Activated naive CD4-positive, alpha-beta T cell treated with anti-CD3 and anti-CD28 coated beads, Interleukin-2, amount 50 U/mL, for 72 hours (primary cell): Measurements from ENCODE around the gene SUFU. TPM values are rescaled to one million over a fixed set of nuclear protein-coding genes. Genes with fewer than 3 reads are reported as not detected.
A peak's percentile ranks its signal among the peaks of the same experiment; 100 is the strongest.

Source experiments
- ATAC-seq, 2 donors: fragments of 150-1000 bp; cut with Tn5 transposase; 2 replicates each; pipeline ENCODE4 v1.10.0; 2021; ENCODE audit warnings: mild to moderate bottlenecking in 2 of 2, moderate library complexity in 2 of 2
- DNase-seq, 2 donors: peaks; one replicate each; pipeline ENCODE4 v3.0.0; 2021 to 2022; ENCODE audit warnings: low spot score in 2 of 2
- H3K27ac Mint-ChIP-seq, 2 donors: one replicate each; pipeline ENCODE4 v1.8.0; 2022; ENCODE audit warnings: mild to moderate bottlenecking in 2 of 2, mixed read lengths in 2 of 2
- H3K36me3 Mint-ChIP-seq, 2 donors: one replicate each; pipeline ENCODE4 v1.8.0; 2022; ENCODE audit warnings: mixed read lengths in 2 of 2
- H3K9me3 Mint-ChIP-seq, 2 donors: one replicate each; pipeline ENCODE4 v1.8.0; 2022; ENCODE audit warnings: mixed read lengths in 2 of 2
- total RNA-seq, 2 donors: library from RNA; stranded (reverse); gene quantifications; one replicate each; pipeline ENCODE4 v1.2.3, GENCODE V29; 2022

Gene SUFU
- total RNA-seq, 2 donors from 2014 or later = 9.1 to 9.9 TPM

DNA sequence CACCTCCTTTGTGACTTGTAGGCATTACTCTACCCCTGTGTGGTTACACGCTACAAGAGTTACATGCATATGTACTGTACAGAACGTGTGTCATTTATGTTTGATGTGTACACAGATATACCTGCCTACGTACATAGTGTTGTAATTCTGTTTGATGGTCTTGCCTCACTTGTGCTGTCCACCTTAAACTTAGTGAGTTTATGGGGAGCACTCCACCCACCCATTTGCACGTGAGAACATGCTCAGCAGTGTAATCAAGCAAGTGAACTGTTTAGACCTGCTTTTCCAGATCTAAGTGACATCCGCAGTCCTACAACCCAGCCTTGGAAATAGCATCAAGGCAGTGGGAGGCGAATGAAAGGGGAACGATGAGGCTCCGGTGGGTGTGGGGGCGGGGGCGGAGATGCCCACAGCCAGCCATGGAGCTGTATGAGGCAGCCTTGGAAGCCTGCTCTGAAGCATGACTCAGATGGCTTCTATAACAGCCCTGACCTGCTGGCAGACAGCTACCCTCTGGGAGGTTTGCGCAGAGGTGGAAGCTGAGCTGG lies 52.1 kb downstream of the SUFU start:
- no peak for DNase-seq
- no peak for ATAC-seq
- Mint-ChIP-seq H3K9me3 (no peaks in the 10 kb centered on the region), H3K36me3 (no peaks in the 10 kb centered on the region), H3K27ac (no peak overlapping the region)

DNA sequence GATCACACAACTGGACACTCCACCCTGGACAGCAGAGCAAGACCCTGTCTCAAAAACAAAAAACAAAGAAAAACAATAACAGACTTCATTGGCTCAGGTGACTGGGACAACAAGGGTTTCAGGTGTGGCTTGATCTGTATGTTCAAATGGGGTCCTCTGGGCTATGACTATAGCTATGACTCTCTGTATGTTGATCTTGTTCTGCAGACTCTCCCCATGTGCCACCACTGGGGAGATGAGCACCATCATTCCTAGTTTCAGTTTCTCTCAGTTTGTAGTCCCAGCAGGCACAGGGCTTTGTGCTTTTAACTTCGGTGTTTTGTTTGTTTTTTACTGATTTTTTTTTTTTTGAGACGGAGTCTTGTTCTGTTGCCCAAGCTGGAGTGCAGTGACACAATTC lies 53.8 kb downstream of the SUFU start:
- Mint-ChIP-seq H3K27ac (peak overlapping the region; percentile 29 to 65), H3K36me3 (no peaks in the 10 kb centered on the region), H3K9me3 (no peaks in the 10 kb centered on the region)
- DNase-seq (no peak), ATAC-seq (peak; percentile 40 to 50)

DNA sequence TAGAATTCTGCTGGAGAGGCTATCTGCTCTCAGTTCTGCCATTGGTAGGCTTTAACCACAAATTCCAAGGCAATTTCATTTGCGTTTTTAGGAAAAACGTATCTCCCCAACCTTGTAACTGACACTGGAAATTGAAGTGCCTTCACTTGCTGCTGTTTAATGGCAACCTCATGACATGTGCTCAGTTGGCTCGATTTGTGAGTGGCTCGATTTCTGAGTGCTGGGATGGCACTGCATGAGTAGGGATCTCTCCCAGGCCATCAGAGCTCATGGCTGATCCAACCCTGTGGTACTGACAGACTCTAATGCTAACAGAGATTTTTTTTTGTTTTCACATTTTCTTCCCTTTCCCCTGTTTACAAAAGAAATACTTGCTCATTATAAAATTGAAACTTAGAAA lies 56.0 kb downstream of the SUFU start:
- DNase-seq (no peak), ATAC-seq (no peak)
- Mint-ChIP-seq H3K27ac (no peak overlapping the region), H3K9me3 (no peaks in the 10 kb centered on the region), H3K36me3 (no peaks in the 10 kb centered on the region)

DNA sequence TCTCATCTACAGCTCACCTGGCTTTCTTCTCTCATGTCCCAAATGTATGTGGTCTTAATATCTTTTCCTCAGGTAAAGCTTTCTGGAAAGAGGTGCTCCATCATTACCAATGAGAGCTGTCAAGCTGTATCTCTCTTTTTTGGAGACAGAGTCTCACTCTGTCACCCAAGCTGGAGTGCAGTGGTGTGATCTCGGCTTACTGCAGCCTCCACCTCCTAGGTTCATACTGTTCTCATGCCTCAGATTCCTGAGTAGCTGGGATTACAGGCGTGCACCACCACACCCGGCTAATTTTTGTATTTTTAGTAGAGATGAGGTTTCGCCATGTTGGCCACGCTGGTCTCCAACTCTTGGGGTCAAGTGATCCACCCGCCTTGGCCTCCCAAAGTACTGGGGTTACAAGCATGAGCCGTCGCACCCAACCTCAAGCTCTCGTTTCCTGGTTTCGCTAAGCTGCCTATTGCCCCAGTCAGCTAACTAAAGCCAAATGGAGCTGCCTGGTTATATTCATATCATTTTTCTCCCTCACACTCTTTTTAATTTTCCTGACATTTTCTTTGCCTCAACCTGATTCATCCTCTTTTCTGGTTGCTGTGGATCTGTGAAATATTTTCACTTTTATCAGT lies 60.5 kb downstream of the SUFU start:
- no peak overlapping the region for H3K27ac Mint-ChIP-seq
- no peaks in the 10 kb centered on the region for H3K9me3 Mint-ChIP-seq
- no peak for DNase-seq
- ATAC-seq = no peak
- no peaks in the 10 kb centered on the region for H3K36me3 Mint-ChIP-seq

DNA sequence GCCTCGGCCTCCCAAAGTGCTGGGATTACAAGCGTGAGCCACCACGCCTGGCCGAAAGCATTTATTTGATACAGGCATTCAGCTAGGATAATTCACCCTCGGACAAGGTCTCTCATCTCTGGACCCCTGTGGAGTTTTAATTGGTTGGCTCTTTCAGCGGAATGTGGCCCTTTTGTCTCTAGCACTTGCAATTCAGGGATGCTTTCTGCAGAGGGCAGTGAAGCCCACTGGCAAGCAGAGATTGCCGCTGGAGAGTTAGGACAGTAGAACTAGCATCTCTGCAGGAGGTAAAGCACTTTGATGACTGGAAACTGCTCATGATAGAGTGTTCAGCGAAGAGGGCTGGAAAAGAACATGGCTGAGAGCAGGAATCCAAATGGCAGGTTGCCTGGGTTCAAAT lies 62.0 kb downstream of the SUFU start:
- no peak for DNase-seq
- Mint-ChIP-seq H3K27ac (no peak overlapping the region), H3K9me3 (no peaks in the 10 kb centered on the region), H3K36me3 (no peaks in the 10 kb centered on the region)
- ATAC-seq = no peak

DNA sequence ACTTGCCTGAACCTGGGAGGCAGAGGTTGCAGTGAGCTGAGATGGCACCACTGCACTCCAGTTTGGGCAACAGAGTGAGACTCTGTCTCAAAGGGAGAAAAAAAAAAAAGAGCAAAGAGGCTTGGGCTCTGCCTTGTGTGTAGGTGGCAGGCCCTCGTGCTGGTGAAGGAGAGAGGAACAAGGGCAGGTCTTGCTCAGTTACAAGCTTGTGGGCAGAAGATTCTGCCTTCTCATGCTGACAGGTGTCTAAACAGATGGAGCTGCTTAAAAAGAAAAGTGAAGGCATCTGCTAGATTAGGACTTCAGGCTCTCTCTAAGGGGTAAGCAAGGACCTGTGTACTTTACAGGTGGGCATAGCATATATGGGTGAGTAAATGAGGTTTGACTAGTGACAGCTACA lies 75.0 kb downstream of the SUFU start:
- H3K27ac Mint-ChIP-seq = peak overlapping the region; percentile 58 to 69
- no peaks in the 10 kb centered on the region for H3K36me3 Mint-ChIP-seq
- H3K9me3 Mint-ChIP-seq = no peaks in the 10 kb centered on the region
- DNase-seq (no peak), ATAC-seq (no peak)

DNA sequence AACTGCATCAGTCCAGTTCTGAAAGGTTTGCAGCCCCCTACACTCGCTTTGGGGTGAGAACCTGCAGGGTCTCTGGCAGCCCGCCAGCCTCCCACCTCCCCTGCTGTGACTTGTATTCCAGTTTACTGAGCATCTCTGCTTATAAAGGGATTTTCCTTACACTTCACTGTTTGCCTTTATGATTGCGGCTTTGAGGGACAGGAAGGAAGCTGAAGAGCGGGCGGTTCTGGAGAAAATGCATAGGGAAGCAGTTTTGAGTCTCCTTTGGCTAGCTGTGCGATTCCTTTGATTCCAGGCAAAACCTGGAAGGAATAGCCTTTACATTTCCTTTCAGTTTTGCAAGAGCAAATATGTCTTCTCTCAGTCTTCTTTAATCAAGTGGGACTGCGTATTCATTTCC lies 75.6 kb downstream of the SUFU start:
- no peaks in the 10 kb centered on the region for H3K36me3 Mint-ChIP-seq
- no peak overlapping the region for H3K27ac Mint-ChIP-seq
- DNase-seq = no peak
- no peak for ATAC-seq
- H3K9me3 Mint-ChIP-seq = no peaks in the 10 kb centered on the region

DNA sequence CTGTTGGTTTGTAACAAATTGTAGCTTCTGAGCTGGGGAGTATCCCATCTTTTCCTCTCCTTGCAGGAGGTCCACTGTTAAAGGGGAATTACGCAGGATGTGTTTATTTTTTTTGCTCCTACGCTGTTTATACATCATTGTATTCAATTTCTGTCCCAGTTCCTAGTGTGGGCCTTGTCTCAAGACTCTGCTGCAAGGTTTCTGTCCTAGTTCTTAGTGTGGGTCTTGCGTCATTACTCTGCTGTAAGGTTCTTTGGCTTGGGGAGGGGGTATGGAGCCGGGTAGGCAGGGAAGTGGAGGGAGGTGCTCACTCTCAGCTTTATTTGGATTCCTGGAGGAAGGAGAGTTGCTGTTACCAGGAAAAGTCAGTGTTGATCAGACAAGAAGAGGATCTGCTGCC lies 76.5 kb downstream of the SUFU start:
- H3K27ac Mint-ChIP-seq = peak overlapping the region in 1 of 2 donors; percentile 75
- ATAC-seq = no peak
- H3K9me3 Mint-ChIP-seq = no peaks in the 10 kb centered on the region
- H3K36me3 Mint-ChIP-seq = no peaks in the 10 kb centered on the region
- DNase-seq = no peak

DNA sequence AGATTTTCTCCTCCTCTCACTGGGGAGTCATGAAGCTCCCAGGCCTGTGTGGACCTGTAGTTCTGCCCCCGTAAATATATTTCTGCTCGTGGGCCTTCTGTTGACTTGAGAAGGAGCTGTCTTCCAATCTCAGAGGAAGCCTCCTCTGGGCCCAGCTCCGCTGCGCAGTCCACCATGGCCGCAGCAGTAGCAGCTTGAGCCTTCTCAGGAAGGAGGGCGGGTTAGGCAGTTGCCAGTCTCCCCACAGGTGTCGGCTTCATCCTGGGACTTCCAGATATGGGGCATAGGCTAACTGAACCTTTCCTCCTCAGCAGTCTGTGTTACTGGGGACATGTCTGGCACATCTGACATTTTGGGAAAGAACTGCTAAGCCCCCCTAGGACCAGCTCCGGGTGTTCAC lies 77.6 kb downstream of the SUFU start:
- DNase-seq = no peak
- no peaks in the 10 kb centered on the region for H3K36me3 Mint-ChIP-seq
- no peaks in the 10 kb centered on the region for H3K9me3 Mint-ChIP-seq
- ATAC-seq = no peak
- no peak overlapping the region for H3K27ac Mint-ChIP-seq

DNA sequence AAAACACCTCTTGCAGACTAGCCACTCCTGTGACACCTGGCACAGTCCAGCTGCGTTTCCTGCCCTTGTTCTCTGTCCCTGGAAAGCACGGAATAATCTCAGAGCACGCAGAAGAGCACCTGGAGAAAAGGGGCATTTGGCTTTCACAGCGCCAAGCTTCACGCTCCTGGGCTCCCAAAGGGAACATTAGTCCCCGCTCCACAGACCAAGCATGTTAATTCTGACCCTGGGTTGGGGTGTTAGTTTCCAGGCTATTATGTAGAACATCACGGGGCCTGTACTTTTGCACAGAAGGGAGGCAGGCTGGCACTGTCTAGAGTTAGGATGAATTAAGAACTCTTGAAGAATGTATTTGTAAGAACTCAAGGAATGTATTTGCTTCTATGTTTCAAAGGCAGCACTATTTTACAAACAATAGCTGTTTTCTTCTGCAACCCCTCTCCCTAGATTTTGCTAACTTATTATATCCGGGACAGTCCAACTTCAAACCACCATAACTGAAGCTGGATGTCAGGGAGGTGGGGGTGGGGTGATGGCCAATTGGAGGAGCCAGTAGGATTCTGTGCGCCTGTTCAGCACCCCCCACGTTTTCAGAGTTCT lies 78.3 kb downstream of the SUFU start:
- Mint-ChIP-seq H3K9me3 (no peaks in the 10 kb centered on the region), H3K36me3 (no peaks in the 10 kb centered on the region), H3K27ac (no peak overlapping the region)
- ATAC-seq (no peak), DNase-seq (no peak)

DNA sequence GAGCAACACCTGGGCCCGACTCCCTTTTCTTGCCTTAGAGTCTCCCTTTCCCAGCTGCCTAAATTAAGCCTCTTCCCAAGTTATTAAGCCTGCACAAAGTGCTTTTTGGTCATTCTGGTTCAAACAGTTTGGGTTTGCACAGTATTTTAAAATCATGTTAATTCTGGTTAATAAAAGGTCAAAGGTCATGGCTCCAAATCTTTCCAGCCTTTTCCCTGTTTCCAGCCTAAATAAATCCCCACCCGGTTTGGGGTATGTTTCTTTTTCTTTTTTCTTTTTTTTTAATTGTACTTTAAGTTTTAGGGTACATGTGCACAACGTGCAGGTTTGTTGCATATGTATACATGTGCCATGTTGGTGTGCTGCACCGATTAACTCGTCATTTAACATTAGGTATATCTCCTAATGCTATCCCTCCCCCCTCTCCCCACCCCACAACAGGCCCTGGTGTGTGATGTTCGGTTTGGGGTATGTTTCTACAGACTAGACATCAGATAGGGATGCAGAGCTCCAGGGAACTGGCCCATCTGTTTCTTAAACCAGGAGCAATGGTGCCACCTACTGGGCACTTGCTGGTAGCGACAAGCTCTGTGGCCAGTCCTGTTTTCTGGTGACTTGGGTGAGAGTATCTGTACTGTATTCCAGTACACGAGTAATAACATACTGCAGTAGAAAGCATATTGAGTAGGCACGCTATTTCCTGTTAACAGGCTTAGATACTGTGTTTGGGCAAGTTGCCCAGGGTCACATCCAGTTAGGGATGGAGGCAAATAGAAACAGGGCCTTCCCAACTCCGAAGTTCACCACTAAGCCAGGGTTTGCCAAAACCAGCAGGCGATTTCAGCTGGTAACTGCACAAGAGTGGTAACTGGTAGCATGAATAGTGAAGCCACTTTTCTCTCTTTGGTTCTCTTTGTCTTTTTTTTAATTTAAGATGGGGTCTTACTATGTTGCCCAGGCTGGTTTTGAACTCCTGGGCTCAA lies 80.0 kb downstream of the SUFU start:
- Mint-ChIP-seq H3K36me3 (no peaks in the 10 kb centered on the region), H3K9me3 (no peaks in the 10 kb centered on the region), H3K27ac (no peak overlapping the region)
- DNase-seq (peak; percentile 79 to 81), ATAC-seq (peak; percentile 97 to 99)

DNA sequence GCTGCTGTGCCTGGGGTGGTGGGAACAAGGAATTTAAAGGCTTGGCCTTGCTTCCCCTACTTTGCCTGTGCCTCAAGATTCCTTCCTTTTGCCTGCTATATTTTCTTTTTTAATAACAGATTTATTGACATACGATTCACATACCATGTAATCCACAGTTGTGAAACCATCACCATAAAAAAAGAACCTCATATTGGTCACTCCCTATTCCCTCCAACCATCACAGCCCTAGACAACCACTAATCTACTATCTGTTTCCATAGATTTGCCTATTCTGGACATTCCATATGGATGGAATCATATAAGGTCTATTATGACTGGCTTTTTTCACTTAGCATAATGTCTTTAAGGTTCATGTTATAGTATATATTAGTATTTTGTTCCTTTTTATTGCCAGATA lies 81.3 kb downstream of the SUFU start:
- H3K27ac Mint-ChIP-seq = no peak overlapping the region

DNA sequence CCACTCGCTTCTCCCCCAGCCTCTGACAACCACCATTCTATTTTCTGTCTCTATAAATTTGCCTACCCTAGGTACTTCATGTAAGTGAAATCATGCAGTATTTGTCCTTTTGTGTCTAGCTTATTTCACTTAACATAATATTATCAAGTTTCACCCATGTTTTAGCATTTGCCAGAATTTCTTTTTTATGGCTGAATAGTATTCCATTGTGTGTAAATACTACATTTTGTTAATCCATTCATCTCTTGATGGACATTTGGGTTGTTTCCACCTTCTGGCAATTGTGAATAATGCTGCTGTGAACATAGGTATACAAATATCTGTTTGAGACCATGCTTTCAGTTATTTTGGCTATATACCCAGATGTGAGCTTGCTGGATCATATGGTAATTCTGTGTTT lies 83.1 kb downstream of the SUFU start:
- DNase-seq (no peak), ATAC-seq (no peak)
- H3K27ac Mint-ChIP-seq = no peak overlapping the region
- H3K9me3 Mint-ChIP-seq = no peaks in the 10 kb centered on the region
- H3K36me3 Mint-ChIP-seq = no peaks in the 10 kb centered on the region

More for the DNA sequence above, 81.3 kb downstream of the SUFU start:
- ATAC-seq = no peak
- no peak for DNase-seq
- no peaks in the 10 kb centered on the region for H3K9me3 Mint-ChIP-seq
- H3K36me3 Mint-ChIP-seq = no peaks in the 10 kb centered on the region

DNA sequence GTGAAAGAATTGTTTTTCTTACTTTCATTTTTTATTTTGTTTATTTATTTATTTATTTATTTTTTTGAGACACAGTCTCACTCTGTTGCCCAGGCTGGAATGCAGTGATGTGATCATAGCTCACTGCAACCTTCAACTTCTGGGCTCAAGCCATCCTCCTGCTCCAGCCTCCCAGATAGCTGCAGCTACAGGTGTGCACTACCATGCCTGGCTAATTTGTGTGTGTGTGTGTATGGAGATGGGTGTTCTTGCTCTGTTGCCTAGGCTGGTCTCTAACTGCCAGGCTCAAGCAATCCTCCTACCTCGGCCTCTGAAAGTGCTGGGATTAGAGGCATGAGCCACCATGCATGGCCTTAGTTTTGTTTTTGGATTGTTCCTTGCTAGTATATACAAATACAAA lies 85.1 kb downstream of the SUFU start:
- Mint-ChIP-seq H3K27ac (no peak overlapping the region), H3K9me3 (no peaks in the 10 kb centered on the region), H3K36me3 (no peaks in the 10 kb centered on the region)
- no peak for ATAC-seq
- no peak for DNase-seq

DNA sequence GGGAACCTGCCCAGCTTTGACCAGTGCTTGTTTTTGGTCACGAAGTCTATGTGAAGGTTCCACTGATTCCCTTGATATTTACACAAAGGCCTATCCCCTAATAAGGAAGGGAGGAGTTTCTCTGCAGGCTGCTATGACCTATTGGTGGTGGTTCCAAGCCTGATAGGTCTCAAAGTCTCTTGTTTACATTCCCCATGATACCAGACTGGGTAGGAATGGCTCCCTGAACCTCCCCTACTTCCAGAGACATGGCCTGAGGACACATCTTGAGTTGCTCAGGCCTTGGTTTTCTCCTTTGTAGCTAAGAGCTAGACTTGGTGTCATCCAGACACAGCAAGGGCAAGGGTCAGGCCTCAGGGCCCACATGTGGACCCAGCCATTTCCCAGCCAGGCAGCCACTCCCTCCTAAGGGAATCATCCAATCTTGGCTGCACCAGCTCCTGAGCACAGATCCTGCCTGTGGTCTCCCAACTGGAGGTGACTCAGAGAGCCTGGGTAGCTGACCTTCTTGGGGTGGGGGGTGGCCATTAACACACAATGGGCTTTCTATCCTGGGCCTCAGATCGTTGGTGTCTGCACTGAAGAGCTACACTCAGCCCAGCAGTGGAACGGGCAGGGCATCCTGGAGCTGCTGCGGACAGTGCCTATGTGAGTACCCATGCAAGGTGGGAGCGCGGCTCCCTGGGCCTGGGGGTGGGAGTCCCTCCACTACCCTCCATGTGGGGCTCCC lies 89.5 kb downstream of the SUFU start:
- no peaks in the 10 kb centered on the region for H3K36me3 Mint-ChIP-seq
- peak overlapping the region in 1 of 2 donors; percentile 4 for H3K27ac Mint-ChIP-seq
- ATAC-seq = no peak
- no peak for DNase-seq
- H3K9me3 Mint-ChIP-seq = no peaks in the 10 kb centered on the region

DNA sequence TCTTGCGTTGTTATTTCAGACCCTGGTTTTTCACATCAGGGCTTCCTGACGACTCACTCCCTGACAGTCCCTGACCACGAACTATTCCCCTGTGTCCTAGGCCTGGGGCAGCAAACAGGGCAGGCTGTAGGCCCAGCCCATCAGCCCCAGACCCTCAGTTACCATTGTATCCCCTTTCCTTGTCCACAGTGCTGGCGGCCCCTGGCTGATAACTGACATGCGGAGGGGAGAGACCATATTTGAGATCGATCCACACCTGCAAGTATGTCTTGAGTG lies 90.0 kb downstream of the SUFU start:
- ATAC-seq (no peak), DNase-seq (no peak)
- no peak overlapping the region for H3K27ac Mint-ChIP-seq
- H3K9me3 Mint-ChIP-seq = no peaks in the 10 kb centered on the region
- no peaks in the 10 kb centered on the region for H3K36me3 Mint-ChIP-seq

DNA sequence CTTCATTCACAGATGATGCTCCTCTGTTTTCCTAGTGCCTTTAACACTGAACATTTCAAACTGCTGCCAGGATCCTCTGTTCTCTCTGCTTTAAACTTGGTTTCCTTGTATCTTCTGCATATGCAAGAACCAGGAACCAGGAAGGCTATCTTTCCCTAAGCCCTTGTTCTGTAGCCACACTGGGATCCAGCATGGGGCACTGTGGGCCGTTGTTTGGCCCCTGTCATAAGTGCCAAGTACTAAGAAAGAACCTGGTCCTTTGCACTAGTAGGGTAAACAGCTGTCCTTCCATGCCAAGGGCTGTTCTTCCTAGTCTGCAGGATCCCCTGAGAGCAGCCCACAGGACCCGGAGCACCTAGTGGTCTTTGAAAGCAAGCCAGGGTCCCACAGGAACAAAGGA lies 91.5 kb downstream of the SUFU start:
- Mint-ChIP-seq H3K27ac (peak overlapping the region in 1 of 2 donors; percentile 49), H3K9me3 (no peaks in the 10 kb centered on the region), H3K36me3 (no peaks in the 10 kb centered on the region)
- no peak for DNase-seq
- ATAC-seq = no peak
